ENCODE measurements around the gene SOX5. TPM values are rescaled to one million over a fixed set of nuclear protein-coding genes. Genes with fewer than 3 reads are reported as not detected.

Gene SOX5
- polyA plus RNA-seq, 1 of the 3 experiments (the other 2 are of a cell fraction), result 0.21 TPM

- TF ChIP-seq EP300 (IDR thresholded peaks at IDR 0.05; ENCODE audit: borderline replicate concordance in 1 of 2, low read depth in 1 of 2, low read length in 1 of 2) (no peak), TEAD4 (IDR thresholded peaks at IDR 0.05; ENCODE audit: borderline replicate concordance, insufficient read depth) (no peak)
These were observed 226.8 kb downstream of the SOX5 start (continued) for GRCh38 chr12:23722655-23723054.

- no peaks in the 10 kb centered on the region for H4K20me1 ChIP-seq (ENCODE audit: insufficient read depth)
- no peak for TF ChIP-seq IRF3 (IDR thresholded peaks at IDR 0.05; ENCODE audit: low read depth, low read length)
- no peak for TF ChIP-seq ELF1 (IDR thresholded peaks at IDR 0.05)
- TF ChIP-seq EP300 (IDR thresholded peaks at IDR 0.05; ENCODE audit: borderline replicate concordance in 1 of 2, low read depth in 1 of 2, low read length in 1 of 2), result no peak
- TF ChIP-seq NFIC (IDR thresholded peaks at IDR 0.05; ENCODE audit: borderline replicate concordance), result no peak
- TF ChIP-seq FOSL2 (IDR thresholded peaks at IDR 0.05; ENCODE audit: borderline replicate concordance, low read depth), result no peak
- no peak for TF ChIP-seq POLR2AphosphoS5 (IDR thresholded peaks at IDR 0.05; ENCODE audit: low read depth, low read length)
- TF ChIP-seq CTCF (IDR thresholded peaks at IDR 0.05), result no peak
- no peak for TF ChIP-seq JUND (IDR thresholded peaks at IDR 0.05)
- TF ChIP-seq EZH2phosphoT487 (IDR thresholded peaks at IDR 0.05; ENCODE audit: borderline replicate concordance, low read depth), result no peak
- no peak for TF ChIP-seq TAF1 (IDR thresholded peaks at IDR 0.05; ENCODE audit: borderline replicate concordance, low read depth, low read length)
- TF ChIP-seq SIN3A (IDR thresholded peaks at IDR 0.05; ENCODE audit: borderline replicate concordance, low read depth, low read length), result no peak
- no peak for TF ChIP-seq GABPA (IDR thresholded peaks at IDR 0.05; ENCODE audit: low read depth)
- no peak for TF ChIP-seq RXRA (IDR thresholded peaks at IDR 0.05; ENCODE audit: borderline replicate concordance, low read depth)
- TF ChIP-seq USF1 (IDR thresholded peaks at IDR 0.05; ENCODE audit: borderline replicate concordance, low read depth), result no peak
- no peak for TF ChIP-seq YY1 (IDR thresholded peaks at IDR 0.05; ENCODE audit: low read depth)
- no peak for TF ChIP-seq CHD2 (IDR thresholded peaks at IDR 0.05; ENCODE audit: low read length, partially characterized antibody)
- no peak for TF ChIP-seq NRF1 (IDR thresholded peaks at IDR 0.05; ENCODE audit: low read depth, low read length)
- no peak for TF ChIP-seq MAX (IDR thresholded peaks at IDR 0.05; ENCODE audit: low read depth)
- no peak for TF ChIP-seq USF2 (IDR thresholded peaks at IDR 0.05; ENCODE audit: borderline replicate concordance, low read depth, low read length)
- no peaks in the 10 kb centered on the region for H3K9me2 ChIP-seq
- H3K4me2 ChIP-seq, result no peak overlapping the region
- no peaks in the 10 kb centered on the region for H3K79me2 ChIP-seq (ENCODE audit: insufficient read depth)
- no peaks in the 10 kb centered on the region for H3K4me1 ChIP-seq (ENCODE audit: control insufficient read depth in 1 of 2, insufficient read depth in 2 of 2, low read depth in 1 of 2, low read length in 1 of 2)
- DNase-seq, result no peak
- H3K36me3 ChIP-seq (replicated peaks in 1 of 2; ENCODE audit: control insufficient read depth in 1 of 2, insufficient read depth in 2 of 2, low read length in 1 of 2), result no peaks in the 10 kb centered on the region
- 74% methylated on average over 8 of the region's 8 CpGs for WGBS (ENCODE audit: low lambda C conversion rate)
- H3F3A ChIP-seq (replicated peaks; ENCODE audit: insufficient read depth), result no peaks in the 10 kb centered on the region
- no peak overlapping the region for H2AFZ ChIP-seq (ENCODE audit: low read depth)
- H3K27me3 ChIP-seq (ENCODE audit: insufficient read depth), result no peaks in the 10 kb centered on the region
- ChIA-PET CTCF (no interaction called here), POLR2A (no interaction called here)
- no peak overlapping the region for H3K27ac ChIP-seq (ENCODE audit: low read depth in 2 of 2, low read length in 1 of 2)
- H3K4me3 ChIP-seq (ENCODE audit: low read depth in 2 of 2, low read length in 1 of 2), result no peak overlapping the region
- no peaks in the 10 kb centered on the region for H3K9me3 ChIP-seq
- H3K9ac ChIP-seq, result no peak overlapping the region
These were observed 228.2 kb downstream of the SOX5 start for GRCh38 chr12:23721268-23721667.

All from SK-N-SH (cell line).